ENCODE results near the gene CCS.

- TF ChIP-seq ZNF274 (IDR thresholded peaks at IDR 0.05; ENCODE audit: low read length), result no peak
- no peak for TF ChIP-seq ZNF274 (tag by site-specific recombination; IDR thresholded peaks at IDR 0.05; ENCODE audit: borderline replicate concordance)
- no peak for TF ChIP-seq ZNF132 (tag by site-specific recombination; IDR thresholded peaks at IDR 0.05; ENCODE audit: borderline replicate concordance)
- no peak for TF ChIP-seq CTCF (tag by site-specific recombination; IDR thresholded peaks at IDR 0.05)
- no peak for TF ChIP-seq ZNF138 (tag by site-specific recombination; IDR thresholded peaks at IDR 0.05; ENCODE audit: borderline replicate concordance)
- TF ChIP-seq ZNF23 (tag by site-specific recombination; IDR thresholded peaks at IDR 0.05; ENCODE audit: borderline replicate concordance), result no peak
- no peak for TF ChIP-seq SP2 (tag by site-specific recombination; IDR thresholded peaks at IDR 0.05)
Observed at GRCh38 chr11:66559142-66559865, 33.7 kb upstream of the CCS start.
